PC-3 (cell line): ENCODE data around the gene OBP2A. TPM values are rescaled to one million over a fixed set of nuclear protein-coding genes. Genes with fewer than 3 reads are reported as not detected.

Experiments
- ATAC-seq: fragments of 200-7000 bp; cut with Tn5 transposase; 2 replicates; pipeline ENCODE4 v1.9.1; 2020; ENCODE audit warnings: mild to moderate bottlenecking, moderate library complexity
- BruUV-seq: library from RNA; stranded (reverse); fragments of 400-500 nt; replicated peaks from 2 replicates; lab custom pipeline; 2021; lab: Mats Ljungman, UMichigan
- CTCF ChIA-PET: fragments of 300-600 bp; sonication (Branson Sonifier 250); formaldehyde crosslinking; loops from one replicate; lab custom pipeline; 2022; ENCODE audit warnings: antibody characterized with exemption; lab: Charles Lee
- POLR2A ChIA-PET: fragments of 300-600 bp; sonication (Branson Sonifier 250); formaldehyde crosslinking; loops from one replicate; lab custom pipeline; 2022; ENCODE audit warnings: antibody characterized with exemption; ENCODE audit not compliant: unreplicated experiment; lab: Charles Lee
- DNase-seq: peaks from one replicate; pipeline ENCODE4 v3.0.0-alpha.2; 2015
- H2AFZ ChIP-seq: fragments of 300-600 bp; sonication (generic); 2 replicates; pipeline ENCODE4 v1.6.0; 2016; ENCODE audit warnings: antibody characterized with exemption, low read length
- H3F3A ChIP-seq: fragments of 300-600 bp; sonication (generic); one replicate; pipeline ENCODE4 v1.6.0; 2017; ENCODE audit warnings: antibody characterized with exemption, low read length, control low read depth, mild to moderate bottlenecking; ENCODE audit not compliant: unreplicated experiment
- H3K27ac ChIP-seq: fragments of 300-600 bp; sonication (generic); 2 replicates; pipeline ENCODE4 v1.5.1; 2016; ENCODE audit warnings: mild to moderate bottlenecking, low read length
- H3K27me3 ChIP-seq: fragments of 300-600 bp; sonication (generic); 2 replicates; pipeline ENCODE4 v1.6.1; 2016; ENCODE audit warnings: low read length, mixed read lengths
- H3K36me3 ChIP-seq: fragments of 300-600 bp; sonication (generic); 2 replicates; pipeline ENCODE4 v1.6.1; 2016; ENCODE audit warnings: low read depth, mixed run types, low read length, mixed read lengths
- H3K4me1 ChIP-seq: fragments of 300-600 bp; sonication (generic); 2 replicates; pipeline ENCODE4 v1.5.1; 2016; ENCODE audit warnings: low read length; ENCODE audit not compliant: insufficient read depth
- H3K4me2 ChIP-seq: fragments of 300-600 bp; sonication (generic); 2 replicates; pipeline ENCODE4 v1.6.0; 2016; ENCODE audit warnings: low read length
- H3K4me3 ChIP-seq: fragments of 300-600 bp; sonication (generic); 2 replicates; pipeline ENCODE4 v1.5.1; 2016; ENCODE audit warnings: mild to moderate bottlenecking, low read length, mixed read lengths
- H3K79me2 ChIP-seq: fragments of 300-600 bp; sonication (generic); 2 replicates; pipeline ENCODE4 v1.6.1; 2017; ENCODE audit warnings: low read length, mixed read lengths
- H3K9ac ChIP-seq: fragments of 300-600 bp; sonication (generic); 2 replicates; pipeline ENCODE4 v1.6.0; 2016; ENCODE audit warnings: mild to moderate bottlenecking, low read length
- H3K9me2 ChIP-seq: fragments of 300-600 bp; sonication (generic); replicated peaks from 2 replicates; pipeline ENCODE4 v1.6.1; 2016; ENCODE audit warnings: mixed run types, low read length, mixed read lengths
- H3K9me3 ChIP-seq: fragments of 300-600 bp; sonication (generic); 2 replicates; pipeline ENCODE4 v1.6.1; 2016; ENCODE audit warnings: low read length, mixed read lengths
- H4K20me1 ChIP-seq: fragments of 300-600 bp; sonication (generic); 2 replicates; pipeline ENCODE4 v1.6.1; 2016; ENCODE audit warnings: low read length, mixed read lengths
- CTCF ChIP-seq: fragments of 300-600 bp; sonication (generic); conservative IDR thresholded peaks from 2 replicates; pipeline ENCODE4 v1.5.1; 2017; ENCODE audit warnings: antibody characterized with exemption, low read depth, mild to moderate bottlenecking, low read length
- EZH2 ChIP-seq: fragments of 300-600 bp; sonication (generic); IDR thresholded peaks from one replicate; pipeline ENCODE4 v1.6.1; 2017; ENCODE audit warnings: antibody characterized with exemption, mild to moderate bottlenecking, low read length; ENCODE audit not compliant: unreplicated experiment
- EZH2phosphoT487 ChIP-seq: fragments of 300-600 bp; sonication (generic); IDR thresholded peaks from 2 replicates; pipeline ENCODE4 v1.6.1; 2018; ENCODE audit warnings: mild to moderate bottlenecking, antibody characterized with exemption, low read length, borderline replicate concordance
- intact Hi-C: fragments of 100-400 bp; cut with micrococcal nuclease; formaldehyde crosslinking; loops from 2 replicates; pipeline ENCODE4 v1.9.0; 2023
- total RNA-seq: library from RNA; depleted of rRNA; stranded (reverse); fragments of >200 nt; gene quantifications from 2 replicates; pipeline ENCODE4 v1.2.3, GENCODE V29; 2014

OBP2A gene
- total RNA-seq, 1 experiment from 2014 or later: not detected

GRCh38 chr9:135501261-135502167 is 44.4 kb upstream of the OBP2A start:
- no peaks in the 10 kb centered on the region for H3F3A ChIP-seq
- BruUV-seq: TSS peak; percentile 23
- peak overlapping the region; percentile 97 for H3K9ac ChIP-seq
- intact Hi-C loops: no loop called here
- peaks cover 8% of the 10 kb centered on the region for H3K4me1 ChIP-seq
- POLR2A ChIA-PET: no interaction called here
- TF ChIP-seq EZH2phosphoT487: no peak
- no peak for TF ChIP-seq CTCF
- no peak for TF ChIP-seq EZH2
- CTCF ChIA-PET: no interaction called here
- ATAC-seq: no peak
- no peaks in the 10 kb centered on the region for H3K9me2 ChIP-seq
- H3K36me3 ChIP-seq: peaks cover 6% of the 10 kb centered on the region; the same call in 1 of the 2 replicates
- H3K9me3 ChIP-seq: no peaks in the 10 kb centered on the region
- H3K27me3 ChIP-seq: no peaks in the 10 kb centered on the region
- H3K27ac ChIP-seq: peak overlapping the region; percentile 47; the same call in 1 of the 2 replicates
- no peak for DNase-seq
- H4K20me1 ChIP-seq: no peaks in the 10 kb centered on the region
- peaks cover 22% of the 10 kb centered on the region for H3K79me2 ChIP-seq
- H3K4me2 ChIP-seq: peak overlapping the region; percentile 96
- peak overlapping the region; percentile 72 for H3K4me3 ChIP-seq
- H2AFZ ChIP-seq: no peak overlapping the region

- DNase-seq (no peak), ATAC-seq (no peak)
- H3K79me2 ChIP-seq: peaks cover 22% of the 10 kb centered on the region
- no peak overlapping the region for H3K27ac ChIP-seq
- no peaks in the 10 kb centered on the region for H4K20me1 ChIP-seq
- H3K4me1 ChIP-seq: peaks cover 7% of the 10 kb centered on the region
- H3K9me3 ChIP-seq: no peaks in the 10 kb centered on the region
- peak overlapping the region; percentile 96 for H3K4me2 ChIP-seq
- no peaks in the 10 kb centered on the region for H3K27me3 ChIP-seq
- H3F3A ChIP-seq: no peaks in the 10 kb centered on the region
- no peak overlapping the region for H3K9ac ChIP-seq
- H3K4me3 ChIP-seq: peak overlapping the region; percentile 72; the same call in 1 of the 2 replicates
- H2AFZ ChIP-seq: no peak overlapping the region
- peaks cover 6% of the 10 kb centered on the region; the same call in 1 of the 2 replicates for H3K36me3 ChIP-seq
- TF ChIP-seq EZH2 (no peak), EZH2phosphoT487 (no peak), CTCF (no peak)
- intact Hi-C loops: no loop called here
- ChIA-PET CTCF (no interaction called here), POLR2A (no interaction called here)
- H3K9me2 ChIP-seq: no peaks in the 10 kb centered on the region
- BruUV-seq: no TSS peak
Measured at GRCh38 chr9:135502168-135502872, 43.6 kb upstream of the OBP2A start.
